ENCODE data around the gene ATXN3. TPM values are rescaled to one million over a fixed set of nuclear protein-coding genes. Genes with fewer than 3 reads are reported as not detected.

ATXN3 gene
- total RNA-seq, 2 experiments from 2014 or later: 30.3 to 30.5 TPM

- Mint-ChIP-seq H3K27ac (peak within 1 kb of the TSS; percentile 99), H3K9me3 (no peaks in the 10 kb centered on the region), H3K4me1 (peaks cover 42% of the 10 kb centered on the region), H3K36me3 (peaks cover 17% of the 10 kb centered on the region), H3K4me3 (peak within 1 kb of the TSS; percentile 97), H3K27me3 (no peaks in the 10 kb centered on the region)
- peak; percentile 95 for DNase-seq
Observed at GRCh38 chr14:92039719-92040430, 66.5 kb downstream of the ATXN3 start, which contains the start of gene TRIP11. Gene TRIP11 (minus strand): TSS chr14:92040059. CDS start chr14:92039685, 374 bp downstream.

GRCh38 chr14:92039063-92039718 is 67.2 kb downstream of the ATXN3 start:
- peak; percentile 9 for DNase-seq
- Mint-ChIP-seq H3K36me3 (peaks cover 17% of the 10 kb centered on the region), H3K9me3 (no peaks in the 10 kb centered on the region), H3K27ac (peak overlapping the region; percentile 99), H3K4me1 (peaks cover 47% of the 10 kb centered on the region), H3K27me3 (no peaks in the 10 kb centered on the region), H3K4me3 (peak overlapping the region; percentile 97)

GRCh38 chr14:92037989-92038388 is 68.4 kb downstream of the ATXN3 start:
- no peaks in the 10 kb centered on the region for H3K9me3 Mint-ChIP-seq
- H3K36me3 Mint-ChIP-seq: peaks cover 22% of the 10 kb centered on the region
- no peaks in the 10 kb centered on the region for H3K27me3 Mint-ChIP-seq
- DNase-seq: no peak
- H3K4me3 Mint-ChIP-seq: peak overlapping the region; percentile 97
- H3K4me1 Mint-ChIP-seq: peaks cover 55% of the 10 kb centered on the region
- peak overlapping the region; percentile 22 for H3K27ac Mint-ChIP-seq

GRCh38 chr14:92035890-92036289 is 70.5 kb downstream of the ATXN3 start:
- peaks cover 28% of the 10 kb centered on the region for H3K36me3 Mint-ChIP-seq
- no peaks in the 10 kb centered on the region for H3K9me3 Mint-ChIP-seq
- no peak overlapping the region for H3K4me3 Mint-ChIP-seq
- no peak for DNase-seq
- H3K4me1 Mint-ChIP-seq: peaks cover 48% of the 10 kb centered on the region
- H3K27me3 Mint-ChIP-seq: no peaks in the 10 kb centered on the region
- no peak overlapping the region for H3K27ac Mint-ChIP-seq

GRCh38 chr14:92033906-92034687 is 72.3 kb downstream of the ATXN3 start:
- no peak for DNase-seq
- peak overlapping the region; percentile 77 for H3K27ac Mint-ChIP-seq

GRCh38 chr14:92033433-92033832 is 72.9 kb downstream of the ATXN3 start:
- no peak for DNase-seq
- Mint-ChIP-seq H3K27me3 (no peaks in the 10 kb centered on the region), H3K27ac (peak overlapping the region; percentile 77), H3K4me1 (peaks cover 40% of the 10 kb centered on the region), H3K36me3 (peaks cover 34% of the 10 kb centered on the region), H3K9me3 (no peaks in the 10 kb centered on the region), H3K4me3 (no peak overlapping the region)

More at GRCh38 chr14:92033906-92034687, 72.3 kb downstream of the ATXN3 start:
- Mint-ChIP-seq H3K9me3 (no peaks in the 10 kb centered on the region), H3K4me3 (no peak overlapping the region), H3K36me3 (peaks cover 32% of the 10 kb centered on the region), H3K4me1 (peaks cover 45% of the 10 kb centered on the region), H3K27me3 (no peaks in the 10 kb centered on the region)

- Mint-ChIP-seq H3K4me1 (peaks cover 12% of the 10 kb centered on the region), H3K4me3 (no peak overlapping the region), H3K36me3 (peaks cover 26% of the 10 kb centered on the region), H3K27ac (peak overlapping the region; percentile 55), H3K27me3 (no peaks in the 10 kb centered on the region), H3K9me3 (no peaks in the 10 kb centered on the region)
- no peak for DNase-seq
Observed at GRCh38 chr14:92026548-92027190, 79.7 kb downstream of the ATXN3 start.

- Mint-ChIP-seq H3K27ac (no peak overlapping the region), H3K4me3 (no peak overlapping the region)
Observed at GRCh38 chr14:92022036-92022435, 84.3 kb downstream of the ATXN3 start.

GRCh38 chr14:92021523-92021922 is 84.9 kb downstream of the ATXN3 start:
- Mint-ChIP-seq H3K27ac (no peak overlapping the region), H3K36me3 (peaks cover 8% of the 10 kb centered on the region), H3K4me1 (peaks cover 7% of the 10 kb centered on the region), H3K27me3 (no peaks in the 10 kb centered on the region), H3K4me3 (no peak overlapping the region), H3K9me3 (no peaks in the 10 kb centered on the region)
- DNase-seq: no peak

More at GRCh38 chr14:92022036-92022435, 84.3 kb downstream of the ATXN3 start:
- Mint-ChIP-seq H3K27me3 (no peaks in the 10 kb centered on the region), H3K9me3 (no peaks in the 10 kb centered on the region), H3K36me3 (peaks cover 9% of the 10 kb centered on the region), H3K4me1 (peaks cover 9% of the 10 kb centered on the region)
- DNase-seq: no peak

GRCh38 chr14:92014040-92014439 is 92.3 kb downstream of the ATXN3 start:
- Mint-ChIP-seq H3K27me3 (no peaks in the 10 kb centered on the region), H3K4me3 (no peak overlapping the region), H3K27ac (peak overlapping the region; percentile 81), H3K4me1 (peaks cover 14% of the 10 kb centered on the region), H3K36me3 (peaks cover 22% of the 10 kb centered on the region), H3K9me3 (no peaks in the 10 kb centered on the region)
- DNase-seq: no peak

GRCh38 chr14:92012121-92012748 is 94.1 kb downstream of the ATXN3 start:
- peak overlapping the region; percentile 55 for H3K27ac Mint-ChIP-seq
- no peaks in the 10 kb centered on the region for H3K27me3 Mint-ChIP-seq
- no peak overlapping the region for H3K4me3 Mint-ChIP-seq
- peaks cover 31% of the 10 kb centered on the region for H3K36me3 Mint-ChIP-seq
- no peaks in the 10 kb centered on the region for H3K9me3 Mint-ChIP-seq
- DNase-seq: no peak
- peaks cover 14% of the 10 kb centered on the region for H3K4me1 Mint-ChIP-seq

- no peak overlapping the region for H3K4me3 Mint-ChIP-seq
- no peaks in the 10 kb centered on the region for H3K27me3 Mint-ChIP-seq
- H3K27ac Mint-ChIP-seq: no peak overlapping the region
- peaks cover 20% of the 10 kb centered on the region for H3K4me1 Mint-ChIP-seq
- H3K36me3 Mint-ChIP-seq: peaks cover 40% of the 10 kb centered on the region
- no peak for DNase-seq
- H3K9me3 Mint-ChIP-seq: no peaks in the 10 kb centered on the region
Observed at GRCh38 chr14:92010644-92011043, 95.7 kb downstream of the ATXN3 start.

GRCh38 chr14:92009604-92010003 is 96.8 kb downstream of the ATXN3 start:
- Mint-ChIP-seq H3K27ac (no peak overlapping the region), H3K36me3 (peaks cover 48% of the 10 kb centered on the region), H3K4me3 (no peak overlapping the region), H3K9me3 (no peaks in the 10 kb centered on the region), H3K27me3 (no peaks in the 10 kb centered on the region), H3K4me1 (peaks cover 30% of the 10 kb centered on the region)
- no peak for DNase-seq

All from activated naive CD8-positive, alpha-beta T cell treated with anti-CD3 and anti-CD28 coated beads for 36 hours (primary cell).